ENCODE results near the gene BCL10. TPM values are rescaled to one million over a fixed set of nuclear protein-coding genes. Genes with fewer than 3 reads are reported as not detected.
A peak's percentile ranks its signal among the peaks of the same experiment; 100 is the strongest.

The BCL10 gene
- total RNA-seq, 1 experiment from 2014 or later: 24.2 TPM

- no peak overlapping the region for H3K4me3 Mint-ChIP-seq
- no peaks in the 10 kb centered on the region for H3K36me3 Mint-ChIP-seq
- CTCF ChIA-PET: no interaction called here
These were observed 35.4 kb upstream of the BCL10 start for GRCh38 chr1:85311818-85312217.

GRCh38 chr1:85308833-85309350 is 32.5 kb upstream of the BCL10 start:
- H3K27ac Mint-ChIP-seq: no peak overlapping the region
- ChIA-PET POLR2A (interaction anchor here (0.6 to 2.2 kb wide), 3 partner anchors 33 to 272 kb away, joined by 5 to 6 read pairs (median 6); partner anchors contain the start of genes BCL10 and CCN1), CTCF (interaction anchor here (0.6 to 2.4 kb wide), 36 partner anchors 7 to 710 kb away, joined by 3 to 35 read pairs (median 5); partner anchors contain the start of genes BCL10, C1orf52, CCN1 and ZNHIT6)
- no peak for ATAC-seq
- no peak for DNase-seq (ENCODE audit: low spot score)
- H3K4me1 Mint-ChIP-seq: peaks cover 20% of the 10 kb centered on the region
- H3K36me3 Mint-ChIP-seq: no peaks in the 10 kb centered on the region
- no peak overlapping the region for H3K4me3 Mint-ChIP-seq
- no peaks in the 10 kb centered on the region for H3K9me3 Mint-ChIP-seq
- no peaks in the 10 kb centered on the region for H3K27me3 Mint-ChIP-seq (ENCODE audit: low read depth)
- TF ChIP-seq FOXP4 (CRISPR knock-in tag; IDR thresholded peaks at IDR 0.05) (no peak), MYBL2 (CRISPR knock-in tag; IDR thresholded peaks at IDR 0.05) (no peak), ARID4B (CRISPR knock-in tag; IDR thresholded peaks at IDR 0.05; ENCODE audit: borderline replicate concordance) (no peak), ZNF138 (CRISPR knock-in tag; conservative IDR thresholded peaks at IDR 0.05) (no peak), HMGA2 (CRISPR knock-in tag; IDR thresholded peaks at IDR 0.05) (no peak), ZNF425 (CRISPR knock-in tag; conservative IDR thresholded peaks at IDR 0.05) (no peak), KAT7 (CRISPR knock-in tag; IDR thresholded peaks at IDR 0.05; ENCODE audit: borderline replicate concordance) (no peak), CREB1 (CRISPR knock-in tag; IDR thresholded peaks at IDR 0.05) (no peak)

More at GRCh38 chr1:85311818-85312217, 35.4 kb upstream of the BCL10 start:
- POLR2A ChIA-PET: no interaction called here
- no peaks in the 10 kb centered on the region for H3K27me3 Mint-ChIP-seq (ENCODE audit: low read depth)
- no peaks in the 10 kb centered on the region for H3K9me3 Mint-ChIP-seq
- H3K4me1 Mint-ChIP-seq: peaks cover 23% of the 10 kb centered on the region
- peak overlapping the region; percentile 38; the same call in 1 of the 2 replicates for H3K27ac Mint-ChIP-seq
- no peak for TF ChIP-seq ZNF138 (CRISPR knock-in tag; conservative IDR thresholded peaks at IDR 0.05)
- TF ChIP-seq GABPB1 (CRISPR knock-in tag; IDR thresholded peaks at IDR 0.05): no peak
- no peak for TF ChIP-seq E2F4 (CRISPR knock-in tag; IDR thresholded peaks at IDR 0.05; ENCODE audit: borderline replicate concordance, low read depth)
- no peak for TF ChIP-seq ZNF671 (CRISPR knock-in tag; IDR thresholded peaks at IDR 0.05)
- TF ChIP-seq PRDM15 (CRISPR knock-in tag; IDR thresholded peaks at IDR 0.05): no peak
- DNase-seq (ENCODE audit: low spot score): no peak
- ATAC-seq: no peak

Data from WTC11 (cell line).